ENCODE data around the gene CD22. TPM values are rescaled to one million over a fixed set of nuclear protein-coding genes. Genes with fewer than 3 reads are reported as not detected.

CD22 gene
- total RNA-seq, 1 donor from 2014 or later, result not detected

GRCh38 chr19:35381318-35381717, 52.3 kb downstream of the CD22 start:
- TF ChIP-seq CTCF (IDR thresholded peaks at IDR 0.05; ENCODE audit: borderline replicate concordance), result no peak
- H3K4me1 ChIP-seq, result peaks cover 12% of the 10 kb centered on the region
- H3K36me3 ChIP-seq, result no peaks in the 10 kb centered on the region
- H3K27ac ChIP-seq (replicated peaks), result no peak overlapping the region
- DNase-seq, result no peak
- intact Hi-C loops (cut with micrococcal nuclease), result no loop called here
- H3K27me3 ChIP-seq (ENCODE audit: low read depth), result peaks cover 11% of the 10 kb centered on the region
- no peak overlapping the region for H3K4me3 ChIP-seq
- peaks cover 13% of the 10 kb centered on the region for H3K9me3 ChIP-seq (replicated peaks)

GRCh38 chr19:35381926-35382325, 52.9 kb downstream of the CD22 start:
- no peak for TF ChIP-seq CTCF (IDR thresholded peaks at IDR 0.05; ENCODE audit: borderline replicate concordance)
- DNase-seq, result no peak
- H3K36me3 ChIP-seq, result no peaks in the 10 kb centered on the region
- H3K27me3 ChIP-seq (ENCODE audit: low read depth), result peaks cover 11% of the 10 kb centered on the region
- peaks cover 17% of the 10 kb centered on the region for H3K9me3 ChIP-seq (replicated peaks)
- H3K4me3 ChIP-seq, result no peak overlapping the region
- intact Hi-C loops (cut with micrococcal nuclease), result no loop called here
- peaks cover 12% of the 10 kb centered on the region for H3K4me1 ChIP-seq
- H3K27ac ChIP-seq (replicated peaks), result no peak overlapping the region

GRCh38 chr19:35383536-35383935, 54.5 kb downstream of the CD22 start:
- intact Hi-C loops (cut with micrococcal nuclease), result no loop called here
- no peak for TF ChIP-seq CTCF (IDR thresholded peaks at IDR 0.05; ENCODE audit: borderline replicate concordance)

GRCh38 chr19:35388277-35389054, 59.5 kb downstream of the CD22 start:
- no peak for DNase-seq
- no peak overlapping the region for H3K4me3 ChIP-seq
- H3K27me3 ChIP-seq (ENCODE audit: low read depth), result peaks cover 3% of the 10 kb centered on the region
- no peaks in the 10 kb centered on the region for H3K4me1 ChIP-seq
- no peak for TF ChIP-seq CTCF (IDR thresholded peaks at IDR 0.05; ENCODE audit: borderline replicate concordance)
- H3K9me3 ChIP-seq (replicated peaks), result peaks cover 17% of the 10 kb centered on the region
- H3K27ac ChIP-seq (replicated peaks), result no peak overlapping the region
- H3K36me3 ChIP-seq, result no peaks in the 10 kb centered on the region
- intact Hi-C loops (cut with micrococcal nuclease), result no loop called here

More at GRCh38 chr19:35383536-35383935, 54.5 kb downstream of the CD22 start:
- DNase-seq, result no peak
- no peak overlapping the region for H3K27ac ChIP-seq (replicated peaks)
- no peak overlapping the region for H3K4me3 ChIP-seq
- H3K27me3 ChIP-seq (ENCODE audit: low read depth), result peaks cover 11% of the 10 kb centered on the region
- H3K4me1 ChIP-seq, result peaks cover 12% of the 10 kb centered on the region
- H3K9me3 ChIP-seq (replicated peaks), result peaks cover 17% of the 10 kb centered on the region
- H3K36me3 ChIP-seq, result no peaks in the 10 kb centered on the region

- Histone ChIP-seq H3K4me3 (no peak overlapping the region), H3K27ac (replicated peaks) (no peak overlapping the region), H3K4me1 (no peaks in the 10 kb centered on the region), H3K27me3 (ENCODE audit: low read depth) (no peaks in the 10 kb centered on the region), H3K9me3 (replicated peaks) (peaks cover 17% of the 10 kb centered on the region), H3K36me3 (no peaks in the 10 kb centered on the region)
- no peak for DNase-seq
- no peak for TF ChIP-seq CTCF (IDR thresholded peaks at IDR 0.05; ENCODE audit: borderline replicate concordance)
- intact Hi-C loops (cut with micrococcal nuclease), result no loop called here
Observed at GRCh38 chr19:35389192-35389861, 60.3 kb downstream of the CD22 start.
